NT2/D1 (cell line): ENCODE measurements around the gene RNASE13.

Experiments
- SUZ12 ChIP-seq: IDR thresholded peaks from 2 replicates; pipeline ENCODE4 v1.6.1; 2011; ENCODE audit not compliant: insufficient read length, insufficient read depth; ENCODE audit errors: extremely low read depth
- YY1 ChIP-seq: IDR thresholded peaks from 2 replicates; pipeline ENCODE4 v1.6.1; 2011; ENCODE audit not compliant: insufficient read length, insufficient read depth
- ZNF274 ChIP-seq: IDR thresholded peaks from 2 replicates; pipeline ENCODE4 v1.6.1; 2011; ENCODE audit warnings: mild to moderate bottlenecking, low read depth, low read length

DNA sequence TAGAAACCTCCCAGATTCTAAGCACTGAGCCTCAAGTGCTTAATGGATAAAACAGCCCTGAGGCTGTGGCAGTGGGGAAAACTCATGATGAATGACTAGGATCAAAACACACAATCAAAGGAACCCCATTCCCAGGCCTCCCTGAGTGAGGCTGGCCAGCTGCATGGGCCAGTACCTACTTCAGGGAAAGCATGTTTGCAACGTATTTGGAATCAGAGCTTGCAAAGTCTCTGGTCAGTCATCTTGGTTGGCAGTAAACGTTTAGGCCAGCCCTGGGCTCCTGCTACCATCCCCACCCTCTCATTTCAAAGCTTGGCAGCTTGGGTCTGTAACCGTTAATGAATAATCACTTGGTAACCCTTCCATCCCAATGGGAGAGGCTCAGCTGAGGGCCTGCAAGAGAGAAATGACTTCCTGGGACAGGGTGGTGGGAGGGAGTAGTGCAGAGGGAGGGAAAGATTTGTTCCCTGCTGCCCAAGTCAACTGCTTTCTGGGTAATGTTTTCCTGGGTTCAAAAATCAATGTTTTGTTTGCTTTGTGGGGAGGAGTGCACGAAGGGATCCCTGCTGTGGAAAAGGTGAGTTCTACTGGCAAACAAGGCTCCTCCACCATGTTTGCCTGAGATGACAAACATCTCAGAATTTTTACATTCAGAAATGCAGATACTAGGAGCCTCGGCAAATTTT lies 21.0 kb upstream of the RNASE13 start:
- TF ChIP-seq ZNF274 = no peak
- no peak for TF ChIP-seq YY1
- no peak for TF ChIP-seq SUZ12
